Transverse colon (tissue), 4 donors: ENCODE results near the gene SLC29A3. TPM values are rescaled to one million over a fixed set of nuclear protein-coding genes. Genes with fewer than 3 reads are reported as not detected.

ENCODE experiments used
- DNase-seq: peaks from one replicate; pipeline ENCODE4 v3.0.0-alpha.2; 2019
- H3K27ac ChIP-seq, 4 donors: fragments of 200-600 bp; sonication (generic); 2 replicates each; pipeline ENCODE4 v1.5.1; 2016 to 2018; ENCODE audit warnings: inconsistent platforms in 4 of 4
- H3K27me3 ChIP-seq: fragments of 200-600 bp; sonication (generic); 2 replicates; pipeline ENCODE4 v1.5.1; 2017; ENCODE audit warnings: inconsistent platforms
- H3K36me3 ChIP-seq, 4 donors: fragments of 200-600 bp; sonication (generic); 2 replicates each; pipeline ENCODE4 v1.5.1; 2017 to 2019; ENCODE audit warnings: inconsistent platforms in 4 of 4
- H3K4me1 ChIP-seq, 4 donors: fragments of 200-600 bp; sonication (generic); 2 replicates each; pipeline ENCODE4 v1.5.1; 2017 to 2020; ENCODE audit warnings: inconsistent platforms in 4 of 4
- H3K4me3 ChIP-seq, 4 donors: fragments of 200-600 bp; sonication (generic); 1 replicate in 1 of 4; 2 replicates in 3 of 4; pipeline versions ENCODE4 v1.5.1 to v1.6.1; 2017 to 2019; ENCODE audit warnings: inconsistent platforms in 4 of 4
- H3K9me3 ChIP-seq, 2 donors: fragments of 200-600 bp; sonication (generic); 2 replicates each; pipeline ENCODE4 v1.5.1; 2017 to 2019; ENCODE audit warnings: inconsistent platforms in 2 of 2
- EP300 ChIP-seq: sonication (generic); formaldehyde crosslinking; IDR thresholded peaks from one replicate; pipeline ENCODE4 v1.6.1; 2017; ENCODE audit warnings: antibody characterized with exemption, low read depth
- POLR2A ChIP-seq: fragments of 450-650 bp; IDR thresholded peaks from one replicate; pipeline ENCODE4 v1.6.1; 2016; ENCODE audit warnings: antibody characterized with exemption, mild to moderate bottlenecking, moderate library complexity
- POLR2AphosphoS5 ChIP-seq, 3 donors: sonication (generic); formaldehyde crosslinking; IDR thresholded peaks; one replicate each; pipeline ENCODE4 v1.6.1; 2016; ENCODE audit warnings: antibody characterized with exemption in 3 of 3
- WGBS, 2 donors: methylation state at CpG; one replicate each; pipeline ENCODE4 v1.1.5; 2018; ENCODE audit warnings: low coverage in 1 of 2; 5-methylcytosine and 5-hydroxymethylcytosine counted together
- in situ Hi-C, 4 donors: fragments of 200-750 bp; cut with MboI; loops; one replicate each; pipeline versions ENCODE4 v1.15.0 to v1.15.1; 2017; ENCODE audit warnings: low sequenced_read_pairs in 3 of 4, low pct_ligation_motif_present in 1 of 4, low pct_unique_long_range_greater_than_20kb in 1 of 4
- intact Hi-C: fragments of 100-400 bp; cut with DNase I; formaldehyde crosslinking; loops from one replicate; pipeline ENCODE4 v1.15.1; 2023; ENCODE audit warnings: low total_unique reads
- total RNA-seq, 4 donors: library from RNA; depleted of rRNA; stranded (reverse); fragments of >200 nt; gene quantifications; one replicate each; pipeline ENCODE4 v1.1.0, GENCODE V29; 2016
- TF ChIP-seq, protein P1 (sequence below), 5 experiments: fragments of 200-600 bp in 3 of 5; fragments of 450-650 bp in 2 of 5; sonication (generic) in 3 of 5; IDR thresholded peaks; 1 replicate in 2 of 5; 2 replicates in 3 of 5; pipeline ENCODE4 v1.5.1; 2016 to 2017; ENCODE audit warnings: antibody characterized with exemption in 5 of 5, inconsistent platforms in 3 of 5, mild to moderate bottlenecking in 2 of 5, moderate library complexity in 1 of 5

SLC29A3 gene
- total RNA-seq, 4 donors from 2014 or later, result 0.75 to 6.4 (median 3.4) TPM

DNA sequence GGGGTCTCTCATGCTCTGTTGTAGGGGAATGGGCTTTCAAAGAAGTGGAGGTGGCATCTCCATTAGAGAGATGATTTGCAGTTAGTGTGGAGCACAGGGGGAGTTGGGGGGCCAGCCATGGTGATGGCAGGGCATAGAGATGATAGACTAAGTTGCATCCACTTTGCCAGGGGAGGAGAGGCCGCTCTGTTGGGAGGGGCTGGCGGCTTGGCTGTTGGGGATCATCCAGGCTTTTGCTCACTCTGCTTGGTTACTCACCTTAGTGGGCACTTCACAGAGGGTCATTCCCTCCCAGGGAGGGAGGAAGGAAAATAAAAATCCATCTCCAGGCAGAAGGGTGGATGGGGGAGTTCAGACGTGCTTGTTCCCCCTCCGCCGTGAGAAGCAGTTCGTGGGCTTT is 46.3 kb downstream of the SLC29A3 start:
- 92 to 96% methylated on average over 5 to 6 of the region's 6 CpGs for WGBS, 2 donors
- no peaks in the 10 kb centered on the region for H3K27me3 ChIP-seq
- no peaks in the 10 kb centered on the region for H3K36me3 ChIP-seq
- in situ Hi-C loops (no loop called here), intact Hi-C loops (no loop called here)
- no peak overlapping the region for H3K27ac ChIP-seq
- DNase-seq, result no peak
- TF ChIP-seq EP300 (no peak), POLR2A (no peak), POLR2AphosphoS5 (IDR thresholded peaks at IDR 0.05) (no peak)
- TF ChIP-seq, protein P1, sequence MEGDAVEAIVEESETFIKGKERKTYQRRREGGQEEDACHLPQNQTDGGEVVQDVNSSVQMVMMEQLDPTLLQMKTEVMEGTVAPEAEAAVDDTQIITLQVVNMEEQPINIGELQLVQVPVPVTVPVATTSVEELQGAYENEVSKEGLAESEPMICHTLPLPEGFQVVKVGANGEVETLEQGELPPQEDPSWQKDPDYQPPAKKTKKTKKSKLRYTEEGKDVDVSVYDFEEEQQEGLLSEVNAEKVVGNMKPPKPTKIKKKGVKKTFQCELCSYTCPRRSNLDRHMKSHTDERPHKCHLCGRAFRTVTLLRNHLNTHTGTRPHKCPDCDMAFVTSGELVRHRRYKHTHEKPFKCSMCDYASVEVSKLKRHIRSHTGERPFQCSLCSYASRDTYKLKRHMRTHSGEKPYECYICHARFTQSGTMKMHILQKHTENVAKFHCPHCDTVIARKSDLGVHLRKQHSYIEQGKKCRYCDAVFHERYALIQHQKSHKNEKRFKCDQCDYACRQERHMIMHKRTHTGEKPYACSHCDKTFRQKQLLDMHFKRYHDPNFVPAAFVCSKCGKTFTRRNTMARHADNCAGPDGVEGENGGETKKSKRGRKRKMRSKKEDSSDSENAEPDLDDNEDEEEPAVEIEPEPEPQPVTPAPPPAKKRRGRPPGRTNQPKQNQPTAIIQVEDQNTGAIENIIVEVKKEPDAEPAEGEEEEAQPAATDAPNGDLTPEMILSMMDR (IDR thresholded peaks at IDR 0.05), result no peak
- no peaks in the 10 kb centered on the region for H3K4me1 ChIP-seq
- H3K9me3 ChIP-seq, result no peaks in the 10 kb centered on the region
- no peak overlapping the region for H3K4me3 ChIP-seq

DNA sequence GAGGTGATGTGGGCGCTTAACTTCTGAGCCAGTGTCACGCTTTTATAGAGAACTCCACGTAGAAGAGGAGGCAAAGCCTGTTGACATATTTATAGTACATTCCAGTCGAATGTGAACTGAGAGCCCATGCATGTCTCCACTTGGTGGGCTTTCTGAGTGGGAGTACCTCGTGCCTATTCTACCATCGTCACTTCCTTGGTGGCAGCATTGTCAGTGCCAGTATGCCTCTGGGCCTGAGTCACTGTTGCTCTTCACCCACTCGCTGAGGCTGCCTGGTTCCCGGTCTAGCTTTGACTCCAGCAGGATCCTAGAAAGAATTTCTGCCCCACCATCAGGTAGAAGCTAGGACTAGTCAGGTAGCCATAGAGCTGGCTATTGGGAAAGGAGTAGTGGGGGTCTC is 47.6 kb downstream of the SLC29A3 start:
- H3K4me3 ChIP-seq, result no peak overlapping the region
- no peak for DNase-seq
- TF ChIP-seq POLR2A, result no peak
- TF ChIP-seq, protein P1 (IDR thresholded peaks at IDR 0.05), result no peak
- no peak for TF ChIP-seq EP300
- no peak for TF ChIP-seq POLR2AphosphoS5 (IDR thresholded peaks at IDR 0.05)
- WGBS, 2 donors, result 88 to 100% methylated on average over 1 to 8 of the region's 8 CpGs
- H3K27ac ChIP-seq, result no peak overlapping the region
- H3K9me3 ChIP-seq, result no peaks in the 10 kb centered on the region
- H3K4me1 ChIP-seq, result no peaks in the 10 kb centered on the region
- no peaks in the 10 kb centered on the region for H3K27me3 ChIP-seq
- H3K36me3 ChIP-seq, result no peaks in the 10 kb centered on the region
- in situ Hi-C loops (no loop called here), intact Hi-C loops (no loop called here)

DNA sequence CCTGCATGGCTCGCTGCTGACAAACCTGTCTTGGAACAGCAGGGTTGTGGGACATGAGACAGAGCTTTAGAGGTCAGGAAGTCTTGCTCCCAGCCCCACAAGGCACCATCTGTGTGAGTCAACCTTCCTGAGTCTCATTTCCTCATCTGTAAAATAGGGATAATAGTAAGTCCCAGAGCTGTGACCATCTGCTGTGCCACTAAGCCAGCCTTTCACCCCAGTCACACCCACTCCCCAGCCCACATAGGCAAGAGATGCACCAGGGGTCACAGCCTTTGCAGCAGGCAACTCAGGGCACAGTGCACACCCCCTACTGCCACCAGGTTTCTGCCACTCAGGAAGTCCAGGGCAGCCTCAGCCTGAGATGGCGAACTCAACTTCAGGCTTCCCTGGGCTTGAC is 48.2 kb downstream of the SLC29A3 start:
- no peak overlapping the region for H3K27ac ChIP-seq
- no peak overlapping the region for H3K4me3 ChIP-seq
- TF ChIP-seq, protein P1 (IDR thresholded peaks at IDR 0.05), result no peak
- TF ChIP-seq POLR2A (no peak), POLR2AphosphoS5 (IDR thresholded peaks at IDR 0.05) (no peak), EP300 (no peak)
- H3K9me3 ChIP-seq, result no peaks in the 10 kb centered on the region
- intact Hi-C loops, result no loop called here
- no peaks in the 10 kb centered on the region for H3K36me3 ChIP-seq
- no peaks in the 10 kb centered on the region for H3K4me1 ChIP-seq
- WGBS, 2 donors, result 73 to 80% methylated on average over 1 to 2 of the region's 2 CpGs
- no peak for DNase-seq
- in situ Hi-C loops, result no loop called here
- no peaks in the 10 kb centered on the region for H3K27me3 ChIP-seq

DNA sequence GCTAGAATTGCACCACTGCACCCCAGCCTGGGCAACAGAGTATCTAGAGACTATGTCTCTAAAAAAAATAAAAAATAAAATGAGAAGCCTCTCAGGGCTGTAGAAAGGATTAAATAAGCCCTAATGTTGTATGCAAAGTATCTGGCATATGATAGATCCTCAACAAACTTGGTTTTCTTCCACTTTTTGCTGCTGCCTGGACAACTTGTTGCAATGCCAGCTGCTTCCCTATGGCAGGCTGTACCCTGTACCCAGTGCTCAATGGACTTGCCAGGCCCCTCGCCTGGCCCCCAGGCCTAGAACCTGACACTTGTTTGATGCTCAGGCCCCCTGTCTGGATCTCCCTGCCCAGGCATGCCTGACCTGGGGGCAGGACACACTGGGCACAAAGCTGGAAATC is 49.1 kb downstream of the SLC29A3 start:
- no peaks in the 10 kb centered on the region for H3K9me3 ChIP-seq
- H3K36me3 ChIP-seq, result no peaks in the 10 kb centered on the region
- intact Hi-C loops, result no loop called here
- in situ Hi-C loops, result no loop called here
- H3K27ac ChIP-seq, result no peak overlapping the region
- no peaks in the 10 kb centered on the region for H3K4me1 ChIP-seq
- no peaks in the 10 kb centered on the region for H3K27me3 ChIP-seq
- WGBS, 2 donors, result 90% methylated on average over 1 of the region's 1 CpG; no CpG with 5 or more reads in 1 of the 2 donors
- H3K4me3 ChIP-seq, result no peak overlapping the region
- TF ChIP-seq POLR2A (no peak), EP300 (no peak), POLR2AphosphoS5 (IDR thresholded peaks at IDR 0.05) (no peak)
- TF ChIP-seq, protein P1 (IDR thresholded peaks at IDR 0.05), result no peak
- no peak for DNase-seq
